H1 (cell line): ENCODE measurements around the gene PCDHA9. TPM values are rescaled to one million over a fixed set of nuclear protein-coding genes. Genes with fewer than 3 reads are reported as not detected.

ENCODE experiments used
- ATF2 ChIP-seq: IDR thresholded peaks from 2 replicates; pipeline ENCODE4 v1.6.1; 2012; ENCODE audit warnings: low read length, inconsistent platforms
- BACH1 ChIP-seq: IDR thresholded peaks from 2 replicates; pipeline ENCODE4 v1.6.1; 2012; ENCODE audit warnings: low read length, improper control_type of control experiment
- CBX8 ChIP-seq: fragments of 300-800, 300-1000 bp; sonication (generic); IDR thresholded peaks from 2 replicates; pipeline ENCODE4 v1.7.1; 2016; ENCODE audit warnings: low read depth, low read length, borderline replicate concordance
- E2F6 ChIP-seq: IDR thresholded peaks from 2 replicates; pipeline ENCODE4 v1.6.1; 2012; ENCODE audit warnings: inconsistent platforms
- KDM4A ChIP-seq: IDR thresholded peaks from one replicate; pipeline ENCODE4 v1.7.1; 2012; ENCODE audit warnings: low read depth, mild to moderate bottlenecking, moderate library complexity, low read length, inconsistent platforms; ENCODE audit not compliant: severe bottlenecking
- RFX5 ChIP-seq: IDR thresholded peaks from 2 replicates; pipeline ENCODE4 v1.6.1; 2011; ENCODE audit warnings: low read depth, low read length, improper control_type of control experiment, borderline replicate concordance
- SAP30 ChIP-seq: fragments of 300-600 bp; sonication (generic); IDR thresholded peaks from 2 replicates; pipeline ENCODE4 v1.7.1; 2012; ENCODE audit warnings: low read length, moderate library complexity, mild to moderate bottlenecking, inconsistent platforms; ENCODE audit not compliant: insufficient read depth, insufficient replicate concordance
- TAF1 ChIP-seq: IDR thresholded peaks from 2 replicates; pipeline ENCODE4 v1.6.1; 2011; ENCODE audit warnings: mild to moderate bottlenecking, low read depth, low read length
- polyA plus RNA-seq, 7 experiments: library from polyadenylated mRNA; depleted of rRNA in 3 of 7; stranded (reverse) in 5 of 7; unstranded in 2 of 7; fragments of >200 nt in 5 of 7; fragments of 200-250 nt in 2 of 7; gene quantifications; 1 replicate in 5 of 7; 2 replicates in 1 of 7; 4 replicates in 1 of 7; pipeline versions ENCODE4 v1.2.1 to v1.2.3, GENCODE V29; 2011 to 2013; ENCODE audit warnings: missing spikeins in 2 of 7, mixed read lengths in 2 of 7
- total RNA-seq: library from RNA; stranded (reverse); fragmentation: NEBNext Ultra II Directional; extraction: Animal tissue kit (Norgen Biotek cat#: 25700); gene quantifications from 2 replicates; pipeline ENCODE4 v1.2.1, GENCODE V29; 2021

Gene PCDHA9
- total and polyA plus RNA-seq, 2 of the 8 experiments (the other 6 are each of a cell fraction or from before 2014, with no cell fraction given) = 0.12 to 0.28 TPM

- TF ChIP-seq SAP30 (no peak), TAF1 (peak; percentile 52; the same call in 1 of the 2 replicates), RFX5 (no peak), KDM4A (peak; percentile 45), E2F6 (no peak; the same call in 1 of the 2 replicates), ATF2 (no peak), CBX8 (no peak), BACH1 (0 out of 2 replicates have a peak, but pooled peaks have one; percentile 12)
Observed at GRCh38 chr5:140868721-140869554, 20.8 kb downstream of the PCDHA9 start, which contains the start of gene PCDHA11 (continued).
